ENCODE measurements around the gene MTR.
A peak's percentile ranks its signal among the peaks of the same experiment; 100 is the strongest.

MTR gene
- 211 to 236 reads per million in 2 donors for total RNA-seq

DNA sequence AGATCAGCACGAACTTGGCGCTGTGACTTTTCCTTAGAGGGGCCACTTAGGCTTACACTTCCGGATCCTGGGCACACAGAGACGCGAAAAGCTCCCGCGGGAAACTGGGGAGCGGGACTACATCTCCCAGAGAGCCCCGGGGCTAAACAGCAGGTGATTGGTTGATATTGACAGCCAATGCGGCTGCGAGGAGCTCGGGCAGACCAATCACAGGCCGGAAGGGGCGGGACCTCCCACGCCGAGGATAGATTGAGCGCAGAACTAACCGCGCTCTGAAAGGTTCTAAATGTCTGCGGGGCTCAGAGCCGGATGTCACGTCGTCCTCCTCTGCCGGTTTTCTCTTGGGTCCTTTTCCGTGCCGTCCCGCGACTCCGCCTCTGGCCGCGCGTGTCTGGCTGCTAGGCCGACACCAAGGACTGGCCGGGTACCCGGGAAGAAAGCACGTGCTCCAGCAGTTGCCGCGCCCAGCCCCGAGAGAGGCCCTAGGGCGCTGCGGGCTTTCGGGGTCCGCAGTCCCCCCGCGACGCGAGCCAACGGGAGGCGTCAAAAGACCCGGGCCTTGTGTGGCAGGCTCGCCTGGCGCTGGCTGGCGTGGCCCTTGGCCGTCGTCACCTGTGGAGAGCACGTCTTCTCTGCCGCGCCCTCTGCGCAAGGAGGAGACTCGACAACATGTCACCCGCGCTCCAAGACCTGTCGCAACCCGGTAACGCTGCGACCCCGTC is at the start of gene MTR:
Gene MTR (plus strand): TSS at position 258 of the 722 bp plus-strand sequence. CDS start 412 bp downstream, at position 670.
- peak; percentile 78 for DNase-seq

GRCh38 chr1:236746785-236747184 is 48.3 kb upstream of the MTR start:
- no peak for DNase-seq

- no peak for DNase-seq
These were observed 47.6 kb upstream of the MTR start for GRCh38 chr1:236747311-236747985.

- no peak for DNase-seq
These were observed 46.7 kb upstream of the MTR start for GRCh38 chr1:236748268-236748870.

- DNase-seq = no peak
These were observed 44.2 kb upstream of the MTR start for GRCh38 chr1:236750928-236751327.

- DNase-seq = no peak
These were observed 43.7 kb upstream of the MTR start for GRCh38 chr1:236751385-236751784.

GRCh38 chr1:236751935-236752334 is 43.2 kb upstream of the MTR start:
- DNase-seq = no peak

DNA sequence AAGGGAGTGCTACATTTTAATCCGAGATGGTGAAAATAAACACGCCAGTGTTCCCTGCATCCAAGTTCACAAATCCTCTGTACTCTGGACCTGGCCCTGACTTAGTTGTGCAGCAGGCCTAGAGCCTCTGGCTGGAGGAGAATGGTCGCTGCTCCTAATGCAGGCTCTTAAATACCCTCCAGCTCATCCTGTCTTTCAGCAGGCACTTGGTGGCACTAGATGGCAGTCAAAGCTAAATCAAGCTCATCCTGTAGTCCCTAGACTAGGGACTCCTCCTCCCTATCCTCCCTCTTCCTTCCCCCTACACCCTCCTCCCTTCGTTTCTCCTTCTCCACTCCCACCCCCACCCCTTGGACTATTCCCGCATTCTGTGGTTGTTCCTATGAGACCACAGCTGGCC is 41.6 kb upstream of the MTR start:
- no peak for DNase-seq

- no peak for DNase-seq
These were observed 41.1 kb upstream of the MTR start for GRCh38 chr1:236753964-236754363.

- no peak for DNase-seq
These were observed 40.4 kb upstream of the MTR start for GRCh38 chr1:236754525-236755210.

DNA sequence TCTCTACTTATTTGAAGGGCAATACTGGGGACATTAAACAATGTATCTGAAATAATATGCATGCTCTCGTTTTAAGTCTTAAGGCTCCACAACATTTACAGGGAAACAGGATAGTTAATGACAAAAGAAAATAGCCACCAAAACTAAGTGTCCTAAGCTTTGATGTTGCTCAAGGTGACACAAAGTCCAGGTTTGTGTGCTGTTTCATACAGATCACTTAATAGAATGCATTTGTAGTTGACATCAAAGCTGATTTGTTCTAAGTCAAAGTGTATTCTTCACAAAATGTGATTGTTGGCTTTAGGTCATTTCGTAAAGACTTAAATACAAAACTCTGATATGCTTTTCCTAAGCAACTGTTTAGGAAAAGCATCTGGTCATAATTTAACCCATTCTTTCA is 37.5 kb upstream of the MTR start:
- no peak for DNase-seq

GRCh38 chr1:236759252-236759859 is 35.7 kb upstream of the MTR start:
- no peak for DNase-seq

DNA sequence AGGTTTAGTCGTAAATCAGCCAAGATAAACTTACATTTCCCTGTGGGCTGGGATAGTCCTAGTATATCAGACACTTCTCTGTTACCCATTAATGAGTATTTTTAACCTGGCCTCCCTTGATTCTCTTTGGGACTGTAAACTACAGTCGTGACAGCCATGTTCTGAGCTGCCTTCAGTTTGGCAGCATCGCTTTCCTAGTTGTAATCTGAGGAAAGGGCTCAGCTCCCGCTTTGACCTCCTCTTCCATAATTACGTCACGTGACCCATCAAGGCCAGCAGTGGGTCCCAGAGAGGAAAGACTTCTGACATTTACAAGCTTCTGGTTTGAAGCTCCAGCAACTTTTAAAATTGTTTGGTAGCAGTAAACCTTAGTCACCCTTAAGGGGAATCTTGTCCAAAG is 34.6 kb upstream of the MTR start:
- no peak for DNase-seq

- no peak for DNase-seq
These were observed 34.1 kb upstream of the MTR start for GRCh38 chr1:236760986-236761385.

DNA sequence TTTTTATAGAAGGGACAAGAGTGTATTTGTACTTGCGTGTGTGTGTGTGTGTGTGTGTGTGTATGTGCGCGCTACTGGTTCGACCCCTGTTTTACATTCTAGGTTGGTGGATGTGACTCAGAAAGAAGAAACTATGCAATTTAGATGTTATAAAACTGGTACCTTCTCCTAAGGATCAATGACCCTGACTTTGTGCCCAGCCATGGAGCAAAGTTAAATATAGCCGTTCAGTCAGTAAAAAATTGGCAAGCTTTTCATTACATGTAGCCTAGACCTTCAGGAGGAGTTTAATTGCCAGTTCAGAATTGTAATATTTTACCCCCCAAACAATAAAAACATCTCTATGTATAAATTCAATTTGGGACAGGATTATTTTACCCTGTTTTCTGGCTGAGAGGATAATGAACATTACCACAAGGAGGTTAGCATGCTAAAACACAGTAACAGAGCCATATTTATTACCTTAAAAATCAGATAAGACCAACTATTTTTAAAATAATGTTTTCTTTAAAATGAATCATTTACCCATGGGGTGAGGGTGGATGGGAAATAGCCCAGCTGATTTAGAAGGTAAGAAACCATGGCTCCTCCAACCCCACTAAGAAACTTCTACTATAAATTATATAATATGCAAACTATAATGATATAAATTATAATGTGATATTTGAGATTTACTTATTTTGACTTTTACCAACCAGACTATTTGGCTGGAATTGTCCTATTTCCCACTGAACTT is 33.5 kb upstream of the MTR start:
- no peak for DNase-seq

- no peak for DNase-seq
These were observed 32.7 kb upstream of the MTR start for GRCh38 chr1:236762410-236762809.

DNA sequence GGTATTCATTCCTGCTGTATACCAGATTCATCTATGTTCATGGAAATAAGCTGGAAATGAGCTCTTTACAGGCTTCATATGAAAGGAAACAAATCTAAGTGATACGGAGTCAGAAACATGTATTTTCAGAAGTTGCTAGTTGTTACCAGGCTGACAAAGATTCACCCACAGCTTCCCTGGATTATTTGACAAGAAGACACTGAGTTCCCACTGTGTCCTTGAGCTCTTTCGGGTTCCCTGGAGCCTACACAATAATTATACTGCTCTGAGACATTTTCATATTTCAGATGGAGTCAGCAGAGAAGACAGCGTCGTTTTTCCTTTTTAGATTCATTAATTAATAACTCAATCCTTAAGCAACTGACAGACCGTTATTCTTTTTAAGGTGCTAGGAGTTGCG is 29.3 kb upstream of the MTR start:
- no peak for DNase-seq

DNA sequence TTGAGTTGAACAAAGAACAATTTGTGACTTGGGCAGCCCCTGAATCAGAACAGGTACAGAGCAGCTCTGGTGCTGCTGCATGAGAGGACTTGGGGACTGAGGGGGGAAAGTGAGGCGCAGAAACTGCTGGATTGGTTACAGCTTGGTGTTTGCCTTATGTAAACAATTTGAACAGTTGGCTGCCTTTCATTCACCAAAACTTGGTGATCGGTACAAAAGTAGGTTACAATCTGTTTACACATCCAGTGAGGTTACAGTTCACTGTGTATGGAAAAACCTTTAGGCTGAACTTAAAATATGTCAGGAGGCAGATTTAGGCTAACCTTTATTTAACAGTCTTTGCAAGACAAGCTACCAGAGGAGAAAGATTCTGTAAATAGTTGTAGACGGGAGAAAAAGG is 28.6 kb upstream of the MTR start:
- DNase-seq = no peak

- DNase-seq = no peak
These were observed 27.8 kb upstream of the MTR start for GRCh38 chr1:236767276-236767675.

DNA sequence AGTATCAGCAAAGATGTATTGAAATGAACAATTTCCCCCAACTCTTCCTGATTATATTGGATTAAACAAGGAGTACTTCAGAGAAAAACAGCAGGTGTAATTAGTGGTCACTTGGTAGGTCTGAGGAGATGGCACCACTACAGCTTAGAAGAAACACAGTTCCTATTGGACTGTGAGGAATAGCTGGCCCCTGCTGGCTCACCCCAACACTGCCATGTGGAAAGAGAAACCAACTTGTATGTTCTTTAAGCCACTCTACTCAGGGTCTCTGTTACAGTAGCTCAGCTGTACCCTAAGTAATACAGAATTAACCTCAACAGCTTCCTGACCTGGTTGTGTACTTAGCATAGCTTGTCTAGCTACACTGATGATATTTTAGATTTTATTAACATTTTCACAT is 26.5 kb upstream of the MTR start:
- DNase-seq = no peak

GRCh38 chr1:236773919-236774318 is 21.2 kb upstream of the MTR start:
- DNase-seq = no peak

DNA sequence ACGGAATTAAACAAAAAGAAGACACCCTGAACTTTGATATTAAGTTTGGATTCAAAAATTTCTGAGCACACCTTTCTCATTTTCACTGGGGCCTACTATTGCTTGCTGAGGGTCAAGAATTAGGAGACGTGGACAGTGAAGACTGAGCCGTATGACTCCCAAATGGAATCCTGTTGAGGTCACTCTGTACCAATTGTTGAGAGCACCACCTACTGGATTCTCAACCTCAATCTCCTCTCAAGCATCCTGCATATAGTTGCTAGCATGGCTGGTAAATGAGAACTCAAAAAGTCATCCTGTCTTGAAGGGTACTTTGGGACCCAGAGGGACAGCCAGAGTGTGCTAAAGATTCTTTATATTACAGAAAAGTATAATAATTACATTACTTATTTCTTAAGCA is 20.2 kb upstream of the MTR start:
- DNase-seq = no peak

Measured in activated gamma-delta T cell (primary cell).